MG63 (cell line): ENCODE data around the gene INS. TPM values are rescaled to one million over a fixed set of nuclear protein-coding genes. Genes with fewer than 3 reads are reported as not detected.
"Not testable (repeated sequence)": the region's sequence is repeated elsewhere in the genome, so short reads cannot be mapped to it uniquely, and the experiment has no call there.

Experiments used
- DNase-seq: peaks from one replicate; pipeline ENCODE4 v3.0.0-alpha.2; 2020
- H3K27me3 ChIP-seq: fragments of 250-450 bp; sonication (Bioruptor Pico); 2 replicates; pipeline ENCODE4 v1.5.1; 2020; ENCODE audit warnings: mild to moderate bottlenecking, moderate library complexity
- H3K36me3 ChIP-seq: fragments of 250-450 bp; sonication (Bioruptor Pico); 2 replicates; pipeline ENCODE4 v1.5.1; 2020; ENCODE audit warnings: mild to moderate bottlenecking, moderate library complexity
- H3K4me3 ChIP-seq: fragments of 250-450 bp; sonication (Bioruptor Pico); 2 replicates; pipeline ENCODE4 v1.5.1; 2020; ENCODE audit warnings: mild to moderate bottlenecking, moderate library complexity
- H3K9me3 ChIP-seq: fragments of 250-450 bp; sonication (Bioruptor Pico); 2 replicates; pipeline ENCODE4 v1.5.1; 2020; ENCODE audit warnings: mild to moderate bottlenecking, moderate library complexity
- total RNA-seq: library from RNA; depleted of rRNA; stranded (reverse); fragments of >200 nt; shearing (Covaris generic); gene quantifications from 2 replicates; pipeline ENCODE4 v1.2.3, GENCODE V29; 2014; ENCODE audit warnings: low replicate concordance

INS gene
- total RNA-seq, 1 experiment from 2014 or later = not detected

DNA sequence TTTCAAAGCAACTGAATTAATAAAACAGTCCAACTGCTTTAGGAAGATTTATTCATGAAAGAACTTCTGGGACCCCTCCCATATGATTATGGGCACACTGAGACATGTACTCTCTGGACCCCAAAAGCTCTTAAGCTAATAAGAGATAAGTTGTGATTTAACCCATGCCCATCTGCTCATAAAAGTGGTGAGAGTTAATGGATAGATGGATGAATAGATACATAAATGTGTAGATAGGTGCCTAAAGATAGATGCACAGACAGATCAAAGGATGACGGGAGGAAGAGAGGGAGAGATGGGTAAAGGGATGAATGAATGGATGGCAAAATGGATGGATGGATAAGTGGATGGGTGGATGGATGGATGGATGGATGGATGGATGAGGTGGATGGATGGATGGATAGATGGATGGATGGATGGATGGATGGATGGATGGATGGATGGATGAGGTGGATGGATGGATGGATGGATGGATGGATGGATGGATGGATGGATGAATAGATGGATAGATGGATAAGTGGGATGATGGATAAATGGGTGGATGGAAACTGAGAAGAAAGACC is 40.0 kb upstream of the INS start:
- Histone ChIP-seq H3K36me3 (no peaks in the 10 kb centered on the region), H3K9me3 (no peaks in the 10 kb centered on the region)
- no peak for DNase-seq

DNA sequence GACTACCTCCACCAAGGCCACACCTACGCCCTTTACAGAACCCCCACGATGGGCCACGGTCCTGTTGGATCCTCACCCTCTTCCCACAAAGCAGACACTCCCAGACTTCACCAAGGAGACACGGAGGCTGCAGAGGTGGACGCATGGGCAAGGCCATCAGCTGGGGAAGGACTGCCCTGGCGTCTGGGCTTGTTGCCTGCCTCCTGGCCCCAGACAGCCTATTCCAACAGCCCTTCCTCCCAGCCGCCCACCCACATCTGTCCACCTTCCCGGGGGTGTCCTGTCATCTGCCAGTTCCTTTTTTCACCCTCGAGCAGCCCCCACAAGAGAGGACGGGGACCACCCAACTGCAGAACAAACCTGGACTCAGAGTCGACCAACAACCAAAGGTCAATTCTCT is 39.5 kb upstream of the INS start:
- no peaks in the 10 kb centered on the region for H3K27me3 ChIP-seq
- H3K4me3 ChIP-seq = no peak overlapping the region
- H3K36me3 ChIP-seq = no peaks in the 10 kb centered on the region
- H3K9me3 ChIP-seq = no peaks in the 10 kb centered on the region
- no peak for DNase-seq

More for the DNA sequence above, 40.0 kb upstream of the INS start:
- H3K27me3 ChIP-seq = no peaks in the 10 kb centered on the region
- H3K4me3 ChIP-seq = no peak overlapping the region

DNA sequence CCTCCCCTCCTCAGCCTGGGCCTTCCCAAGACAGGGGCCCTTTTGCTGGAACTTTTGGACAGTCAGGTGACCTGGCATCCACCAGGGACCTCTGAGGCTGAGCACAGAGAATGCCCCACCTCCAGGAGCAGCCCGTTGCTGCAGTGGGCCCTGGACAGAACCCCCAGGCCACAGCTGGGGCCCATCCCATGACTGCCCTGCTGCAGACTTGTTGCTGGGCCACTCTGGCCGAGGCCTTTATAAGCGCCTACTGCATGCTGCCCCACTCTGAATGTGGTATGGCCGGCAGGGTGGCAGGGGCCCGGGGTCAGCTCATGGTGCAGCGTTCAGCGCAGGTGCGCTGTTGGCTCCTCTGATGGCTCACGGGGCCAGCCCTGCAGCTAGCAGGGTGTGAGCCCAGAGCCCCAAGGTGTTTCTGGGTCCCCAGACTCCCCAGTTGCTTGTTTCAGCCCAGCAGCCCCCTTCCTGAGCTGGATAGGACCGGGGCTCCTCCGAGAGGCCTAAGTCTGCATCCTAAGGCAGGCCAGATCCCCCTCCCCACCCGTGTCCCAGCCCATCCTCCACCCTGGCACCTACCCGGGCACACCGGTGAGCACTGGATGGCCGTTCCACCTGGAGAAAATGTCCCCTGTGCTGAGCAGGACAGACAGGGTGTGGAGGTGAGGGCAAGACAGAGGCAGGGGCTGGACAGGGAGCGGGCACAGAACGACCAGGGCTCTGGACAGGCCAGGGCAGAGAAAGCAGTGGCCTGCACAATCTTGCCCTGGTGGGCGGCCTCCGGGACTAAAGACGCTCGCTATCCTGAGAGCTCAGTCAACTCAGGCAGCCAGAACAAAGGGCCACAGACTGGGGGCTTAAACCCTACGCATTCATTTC is 38.7 kb upstream of the INS start:
- DNase-seq = no peak
- Histone ChIP-seq H3K36me3 (no peaks in the 10 kb centered on the region), H3K9me3 (no peaks in the 10 kb centered on the region), H3K4me3 (no peak overlapping the region), H3K27me3 (no peaks in the 10 kb centered on the region)

DNA sequence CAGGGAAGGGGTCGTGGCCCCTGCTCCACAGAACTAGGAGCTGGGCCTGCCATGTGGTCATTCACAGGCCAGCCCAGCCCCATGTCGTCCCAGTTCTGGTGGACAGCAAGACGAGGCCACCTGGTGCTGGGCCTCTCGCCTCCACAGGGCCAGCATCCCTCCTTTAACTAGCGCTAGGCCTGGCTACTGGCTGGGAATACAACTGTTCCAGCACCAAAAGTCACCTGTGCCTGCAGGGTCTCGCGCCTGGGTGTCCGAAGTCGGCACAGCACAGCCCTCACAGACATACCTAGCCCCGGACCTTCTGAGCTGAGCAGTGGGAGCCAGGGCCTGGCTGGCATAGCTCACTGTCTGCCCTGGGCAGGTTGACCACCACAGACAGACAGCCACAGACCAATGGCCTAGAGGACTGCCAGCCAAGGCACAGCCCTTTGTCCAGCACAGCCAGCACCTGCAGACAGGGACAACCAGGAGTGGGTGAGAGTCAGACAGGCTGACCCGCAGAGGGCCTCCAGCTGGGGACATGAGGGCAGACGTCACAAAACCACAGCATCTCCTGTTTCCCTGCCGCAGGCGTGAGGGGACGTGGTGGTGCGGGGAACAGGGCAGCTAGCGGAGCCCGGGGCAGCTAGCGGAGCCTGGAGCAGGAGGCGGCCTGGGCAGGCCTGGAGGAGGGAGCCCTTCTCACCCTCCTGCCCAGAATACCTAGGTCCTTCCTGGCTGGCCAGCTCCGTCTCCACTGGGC is 37.8 kb upstream of the INS start:
- H3K36me3 ChIP-seq = no peaks in the 10 kb centered on the region
- H3K27me3 ChIP-seq = no peaks in the 10 kb centered on the region
- DNase-seq = no peak
- H3K9me3 ChIP-seq = no peaks in the 10 kb centered on the region
- no peak overlapping the region for H3K4me3 ChIP-seq

DNA sequence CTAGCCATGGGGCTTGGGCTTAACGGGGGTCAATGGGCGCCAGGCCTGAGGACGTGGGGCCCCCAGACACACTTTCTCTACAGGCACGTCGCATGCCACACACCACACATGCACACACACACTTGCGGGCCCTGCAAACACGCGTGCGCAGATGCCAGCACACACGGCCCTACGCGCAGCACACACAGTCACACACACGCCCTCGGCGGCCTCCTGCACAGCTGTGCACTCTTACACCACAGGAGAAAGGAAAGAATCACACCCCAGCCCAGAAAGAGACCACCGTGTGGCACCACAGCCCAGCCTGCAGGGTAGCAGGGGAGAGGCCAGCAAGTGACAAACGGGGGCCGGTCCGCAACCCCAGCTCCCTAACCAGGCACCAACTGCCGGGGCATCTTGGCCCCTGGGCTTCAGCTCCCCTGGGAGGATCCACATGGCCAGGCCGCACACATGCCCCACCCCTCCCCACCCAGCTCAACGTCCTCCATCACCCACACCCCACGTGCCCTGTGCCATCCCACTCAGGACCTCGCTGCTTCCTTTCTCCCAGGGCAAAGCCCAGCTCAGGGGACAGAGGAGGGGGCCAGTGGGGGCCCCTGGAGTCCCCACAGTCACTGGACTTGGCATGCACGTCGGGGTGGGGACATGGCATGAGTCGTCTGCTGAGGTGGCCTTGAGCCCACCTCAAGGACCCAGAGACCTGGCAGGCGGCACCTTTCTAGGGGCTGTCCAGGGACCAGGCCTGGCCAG is 36.9 kb upstream of the INS start:
- no peak for DNase-seq
- no peaks in the 10 kb centered on the region for H3K9me3 ChIP-seq
- H3K4me3 ChIP-seq = no peak overlapping the region
- H3K27me3 ChIP-seq = no peaks in the 10 kb centered on the region
- no peaks in the 10 kb centered on the region for H3K36me3 ChIP-seq

DNA sequence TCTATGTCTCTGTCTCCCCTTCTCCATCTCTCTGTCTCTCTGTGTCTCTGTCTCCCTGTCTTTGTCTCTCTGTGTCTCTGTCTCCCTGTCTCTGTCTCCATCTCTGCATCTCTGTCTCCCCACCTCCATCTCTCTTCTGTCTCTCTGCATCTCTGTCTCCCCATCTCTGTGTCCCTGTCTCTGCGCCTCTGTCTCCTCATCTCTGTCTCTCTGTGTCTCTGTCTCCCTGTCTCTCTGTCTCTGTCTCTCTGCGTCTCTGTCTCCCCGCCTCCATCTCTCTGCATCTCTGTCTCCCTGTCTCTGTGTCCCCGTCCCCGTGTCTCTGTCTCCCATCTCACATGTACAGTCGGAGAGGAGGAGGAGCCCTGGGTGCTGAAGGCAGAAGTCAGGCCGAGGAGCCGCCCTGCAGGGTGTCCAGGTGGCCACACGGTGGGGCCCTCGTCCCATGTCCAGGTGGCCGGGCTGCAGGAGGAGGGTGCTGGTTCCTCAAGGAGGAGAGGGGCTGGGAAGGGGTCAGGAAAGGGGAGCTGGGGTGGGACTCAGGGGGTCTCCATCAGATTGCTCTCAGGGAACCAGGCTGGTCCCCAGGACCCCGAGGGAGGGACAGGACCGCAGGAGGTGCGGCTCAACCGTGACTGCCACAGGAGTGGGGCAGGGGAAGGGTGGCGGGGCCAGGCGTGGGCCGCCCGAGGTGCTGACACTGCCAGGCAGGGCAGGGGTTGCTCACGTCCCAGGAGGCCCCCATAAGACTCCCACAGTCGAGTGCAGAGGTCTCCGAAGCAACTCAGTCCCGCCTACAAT is 36.2 kb upstream of the INS start:
- H3K27me3 ChIP-seq = no peaks in the 10 kb centered on the region
- no peaks in the 10 kb centered on the region for H3K9me3 ChIP-seq
- no peak overlapping the region for H3K4me3 ChIP-seq
- peak; percentile 57 for DNase-seq
- no peaks in the 10 kb centered on the region for H3K36me3 ChIP-seq

DNA sequence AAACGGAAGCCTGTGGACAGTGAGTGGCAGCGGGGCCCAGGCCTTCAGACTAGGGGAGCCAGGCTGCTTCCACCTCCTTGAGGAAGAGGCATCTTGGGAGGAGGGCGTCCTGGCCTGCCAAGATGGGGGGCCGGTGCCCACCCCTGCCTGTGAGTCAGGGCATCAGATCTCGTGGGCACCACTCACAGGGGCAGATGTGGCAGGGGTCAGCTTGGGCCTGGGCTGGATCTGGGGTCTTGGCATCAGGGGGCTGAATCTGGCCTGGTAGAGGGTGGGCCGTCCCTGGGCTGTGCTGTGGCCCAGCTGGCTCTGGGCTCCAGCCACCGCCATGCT is 34.7 kb upstream of the INS start:
- no peaks in the 10 kb centered on the region for H3K27me3 ChIP-seq
- no peaks in the 10 kb centered on the region for H3K36me3 ChIP-seq
- no peak for DNase-seq
- H3K9me3 ChIP-seq = no peaks in the 10 kb centered on the region
- no peak overlapping the region for H3K4me3 ChIP-seq

DNA sequence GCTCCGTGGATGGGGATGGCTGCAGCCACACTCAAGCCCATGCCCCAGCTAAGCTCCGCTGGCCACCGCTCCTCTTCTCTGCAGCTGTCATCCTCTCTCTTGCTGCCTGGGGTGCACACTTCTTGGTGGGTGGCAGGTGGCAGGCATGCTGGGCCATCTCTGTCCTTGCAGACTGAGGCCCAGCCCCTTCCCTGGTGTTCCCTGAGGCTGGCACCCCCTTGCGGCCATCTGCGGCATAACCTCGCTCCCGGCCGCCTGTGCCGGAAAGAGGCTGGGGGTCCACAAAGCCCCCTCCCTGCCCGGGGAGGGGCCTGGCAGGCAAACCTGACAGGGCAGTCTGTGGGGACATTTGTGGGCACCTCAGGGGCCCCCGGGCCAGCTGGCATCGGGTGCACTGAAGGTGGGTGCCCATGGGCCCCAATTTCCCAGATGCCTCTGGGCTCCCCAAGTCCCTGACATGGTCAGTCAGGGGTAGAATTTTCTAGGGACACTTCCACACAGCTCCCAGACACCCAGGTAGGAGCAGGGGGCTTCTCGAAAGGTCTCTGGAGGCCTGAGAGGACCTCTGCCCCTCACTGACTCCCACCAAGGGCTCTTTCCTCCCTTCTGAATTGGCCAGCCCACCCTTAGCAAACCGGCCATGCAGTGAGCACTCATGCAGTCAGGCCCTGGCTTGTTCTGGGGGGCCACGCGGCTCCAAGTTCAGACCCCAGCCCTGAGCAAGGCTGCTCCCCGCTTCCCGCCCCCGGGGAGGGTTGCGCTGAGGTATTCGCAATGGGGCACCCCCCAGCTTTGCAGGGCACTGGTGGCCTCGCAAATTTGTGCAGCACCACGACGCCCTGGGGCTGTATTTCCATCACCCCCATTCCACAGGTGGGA is 34.1 kb upstream of the INS start:
- no peak overlapping the region for H3K4me3 ChIP-seq
- no peaks in the 10 kb centered on the region for H3K9me3 ChIP-seq
- H3K36me3 ChIP-seq = no peaks in the 10 kb centered on the region
- H3K27me3 ChIP-seq = no peaks in the 10 kb centered on the region
- DNase-seq = peak; percentile 31

DNA sequence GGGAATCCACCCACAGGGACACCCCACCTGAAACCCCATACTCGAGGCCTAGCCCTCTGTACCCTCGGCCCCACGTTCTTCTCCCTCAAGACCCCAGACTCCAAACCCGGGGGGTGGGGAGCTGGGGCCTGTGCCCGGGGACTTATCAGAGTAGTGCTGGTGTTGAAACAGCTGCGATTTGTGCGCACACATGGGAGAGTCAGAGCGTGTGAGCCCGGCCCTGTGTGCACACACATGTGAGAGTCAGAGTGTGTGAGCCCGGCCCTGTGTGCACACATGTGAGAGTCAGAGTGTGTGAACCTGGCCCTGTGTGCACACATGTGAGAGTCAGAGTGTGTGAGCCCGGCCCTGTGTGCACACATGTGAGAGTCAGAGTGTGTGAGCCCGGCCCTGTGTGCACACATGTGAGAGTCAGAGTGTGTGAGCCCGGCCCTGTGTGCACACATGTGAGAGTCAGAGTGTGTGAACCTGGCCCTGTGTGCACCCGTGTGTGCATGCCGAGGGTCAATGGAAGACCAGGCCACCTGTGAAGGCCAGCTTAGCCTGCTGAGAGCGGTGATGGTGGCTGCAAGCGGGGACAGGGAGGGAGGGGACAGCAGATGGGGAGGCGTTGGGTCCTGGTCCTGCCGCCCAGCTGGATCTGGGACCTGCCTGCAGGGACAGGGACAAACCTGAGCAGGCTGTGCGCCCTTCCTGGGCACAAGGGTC is 33.0 kb upstream of the INS start:
- H3K4me3 ChIP-seq, H3K36me3 ChIP-seq, H3K27me3 ChIP-seq, H3K9me3 ChIP-seq, DNase-seq: not testable (repeated sequence)

DNA sequence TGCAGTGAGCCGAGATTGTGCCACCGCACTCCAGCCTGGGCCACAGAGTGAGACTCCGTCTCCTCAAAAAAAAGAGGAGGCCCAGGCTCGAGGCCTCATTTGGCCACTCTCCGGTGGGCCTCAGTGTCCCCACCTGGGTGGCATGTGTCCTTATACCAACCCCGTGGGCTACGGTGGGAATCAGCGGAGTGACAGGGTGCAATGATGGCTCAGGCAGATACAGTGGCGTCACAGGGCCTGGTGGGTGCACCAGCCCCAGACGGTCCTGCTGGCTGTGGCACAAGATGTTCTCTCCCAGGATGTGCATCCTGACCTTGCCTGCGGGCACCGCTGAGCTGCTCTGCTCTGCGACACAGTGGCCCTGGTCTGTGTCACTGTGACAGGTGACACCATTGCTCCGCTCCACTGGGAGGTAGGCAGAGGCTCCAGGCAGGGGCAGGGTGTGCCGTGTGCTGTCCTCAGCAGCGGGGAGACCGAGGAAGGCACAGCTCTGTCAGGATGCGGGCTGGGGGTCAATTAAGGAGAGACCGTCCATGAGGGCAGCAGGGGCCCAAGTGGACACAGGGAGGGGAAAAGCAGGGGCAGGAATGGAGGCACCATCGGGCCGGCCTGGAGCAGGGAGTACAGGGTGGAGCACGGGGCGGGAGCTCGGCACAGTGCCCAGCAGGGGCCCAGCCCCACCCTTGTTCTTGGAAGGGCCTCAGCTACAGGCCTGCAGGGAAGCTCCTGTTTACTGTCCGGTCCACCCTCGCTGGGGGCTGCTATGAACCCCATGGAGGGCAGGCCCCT is 32.3 kb upstream of the INS start:
- Histone ChIP-seq H3K36me3 (no peaks in the 10 kb centered on the region), H3K27me3 (no peaks in the 10 kb centered on the region), H3K4me3 (no peak overlapping the region), H3K9me3 (no peaks in the 10 kb centered on the region)
- DNase-seq = no peak

DNA sequence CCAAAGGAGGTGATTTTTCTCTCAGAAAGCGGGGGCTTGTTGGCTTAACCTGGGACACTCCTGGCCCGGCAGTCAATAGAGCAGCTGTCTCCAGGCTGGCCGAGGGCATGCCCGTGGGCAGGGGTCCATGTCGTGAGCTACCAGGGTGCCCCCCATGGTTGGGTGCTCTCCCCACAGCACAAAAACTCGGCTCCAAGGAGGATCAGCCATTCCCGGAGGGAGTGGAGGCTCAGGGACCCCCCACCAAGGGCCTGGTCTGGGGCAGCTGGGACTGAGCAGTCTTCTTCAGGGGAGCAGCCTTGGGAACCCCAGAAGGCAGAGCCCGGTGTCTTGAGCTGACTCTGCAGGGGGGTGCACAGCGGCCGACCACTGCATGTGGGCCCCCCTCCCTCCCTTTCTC is 31.4 kb upstream of the INS start:
- Histone ChIP-seq H3K4me3 (no peak overlapping the region), H3K36me3 (no peaks in the 10 kb centered on the region), H3K9me3 (no peaks in the 10 kb centered on the region), H3K27me3 (no peaks in the 10 kb centered on the region)
- DNase-seq = no peak

DNA sequence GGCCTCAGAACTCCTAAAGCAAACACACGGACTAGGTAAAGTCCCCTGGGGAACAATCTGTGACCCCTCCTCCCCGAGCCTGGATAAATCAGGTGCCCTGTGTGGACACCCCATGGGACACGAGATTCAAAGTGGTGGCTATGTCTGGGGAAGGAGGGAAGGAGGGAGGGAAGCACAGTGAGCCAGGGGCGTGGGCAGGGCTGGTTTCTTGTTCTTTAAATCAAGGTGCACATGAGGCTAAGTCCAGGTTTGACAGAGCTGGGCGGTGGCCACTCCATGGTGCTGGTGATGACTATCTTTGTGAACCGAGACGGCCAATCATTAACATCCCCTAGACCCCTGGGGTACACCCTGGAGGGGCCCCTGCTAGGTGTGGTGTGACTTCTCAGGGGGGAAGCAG is 30.9 kb upstream of the INS start:
- Histone ChIP-seq H3K27me3 (no peaks in the 10 kb centered on the region), H3K9me3 (no peaks in the 10 kb centered on the region), H3K36me3 (no peaks in the 10 kb centered on the region), H3K4me3 (no peak overlapping the region)
- DNase-seq = no peak

DNA sequence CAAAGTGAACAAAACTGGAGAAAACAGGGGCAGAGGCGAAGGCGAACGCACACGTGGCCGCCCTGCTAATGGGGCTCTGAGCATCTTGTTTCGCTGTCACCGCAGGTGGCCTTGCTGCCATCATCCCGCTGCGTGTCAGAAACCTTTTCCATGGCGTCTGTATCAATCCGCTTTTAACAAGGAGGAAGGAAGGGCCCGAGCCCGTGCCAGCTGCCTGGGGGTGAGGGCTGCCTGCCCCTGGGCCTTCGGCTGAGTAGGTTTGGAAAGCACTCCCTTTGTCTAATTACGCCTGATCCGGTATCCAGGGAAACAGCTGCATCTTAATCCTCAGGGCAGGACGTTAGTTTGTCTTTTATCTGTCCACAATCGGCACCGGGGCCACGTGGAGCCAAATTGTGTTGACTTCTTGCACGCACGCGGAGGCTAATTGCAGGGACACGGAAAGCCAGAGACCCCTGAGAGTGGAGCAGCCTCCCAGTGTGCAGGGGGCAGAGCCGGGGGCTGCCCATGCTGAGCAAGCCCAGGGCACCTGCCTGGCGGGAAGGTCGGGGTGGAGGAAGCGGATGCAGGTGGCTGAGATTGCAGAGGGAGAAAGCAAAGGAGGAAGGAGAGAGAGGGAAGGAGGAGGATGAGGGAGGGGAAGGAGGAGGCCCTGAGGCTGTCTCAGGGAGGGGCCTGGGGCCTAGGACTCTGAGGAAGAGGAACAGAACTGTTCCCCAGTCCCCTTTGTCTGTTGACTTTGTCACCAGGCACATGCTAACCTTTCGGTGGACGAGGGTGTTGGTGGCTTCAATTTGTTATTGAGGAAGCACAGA is 29.9 kb upstream of the INS start:
- no peak for DNase-seq
- Histone ChIP-seq H3K36me3 (no peaks in the 10 kb centered on the region), H3K9me3 (no peaks in the 10 kb centered on the region), H3K4me3 (no peak overlapping the region), H3K27me3 (no peaks in the 10 kb centered on the region)
